ENCODE measurements around the gene LAIR2.
"Not testable (repeated sequence)": the region's sequence is repeated elsewhere in the genome, so short reads cannot be mapped to it uniquely, and the experiment has no call there.

Gene LAIR2

GRCh38 chr19:54495284-54495683 lies 7.3 kb upstream of the LAIR2 start:
- not testable (repeated sequence) for DNase-seq

GRCh38 chr19:54497747-54498450 lies 4.7 kb upstream of the LAIR2 start:
- not testable (repeated sequence) for DNase-seq

GRCh38 chr19:54498451-54498772 lies 4.2 kb upstream of the LAIR2 start:
- not testable (repeated sequence) for DNase-seq

- DNase-seq = not testable (repeated sequence)
These were observed 2.9 kb downstream of the LAIR2 start for GRCh38 chr19:54505542-54505941.

GRCh38 chr19:54506079-54506478 lies 3.4 kb downstream of the LAIR2 start:
- no peak for DNase-seq

- DNase-seq = not testable (repeated sequence)
These were observed 4.5 kb downstream of the LAIR2 start for GRCh38 chr19:54507038-54507717.

- DNase-seq = no peak
These were observed 5.2 kb downstream of the LAIR2 start for GRCh38 chr19:54507824-54508223.

GRCh38 chr19:54508487-54508886 lies 5.9 kb downstream of the LAIR2 start:
- not testable (repeated sequence) for DNase-seq

GRCh38 chr19:54509200-54509940 lies 6.7 kb downstream of the LAIR2 start:
- not testable (repeated sequence) for DNase-seq

GRCh38 chr19:54515156-54515555 lies 12.5 kb downstream of the LAIR2 start:
- no peak for DNase-seq

- peak; percentile 2 for DNase-seq
These were observed 14.9 kb downstream of the LAIR2 start for GRCh38 chr19:54517483-54517882.

GRCh38 chr19:54518844-54519243 lies 16.2 kb downstream of the LAIR2 start:
- DNase-seq = no peak

GRCh38 chr19:54521022-54521859 lies 18.6 kb downstream of the LAIR2 start:
- DNase-seq = no peak

- DNase-seq = no peak
These were observed 19.4 kb downstream of the LAIR2 start for GRCh38 chr19:54521860-54522513.

- DNase-seq = no peak
These were observed 20.8 kb downstream of the LAIR2 start for GRCh38 chr19:54523403-54523802.

- no peak for DNase-seq
These were observed 23.0 kb downstream of the LAIR2 start for GRCh38 chr19:54525636-54526035.

GRCh38 chr19:54526972-54527371 lies 24.3 kb downstream of the LAIR2 start:
- DNase-seq = no peak

- DNase-seq = no peak
These were observed 28.2 kb downstream of the LAIR2 start for GRCh38 chr19:54530866-54531265.

GRCh38 chr19:54532528-54532927 lies 29.9 kb downstream of the LAIR2 start:
- no peak for DNase-seq

GRCh38 chr19:54533476-54533875 lies 30.8 kb downstream of the LAIR2 start:
- no peak for DNase-seq

- DNase-seq = no peak
These were observed 31.5 kb downstream of the LAIR2 start for GRCh38 chr19:54534156-54534555.

- no peak for DNase-seq
These were observed 33.0 kb downstream of the LAIR2 start for GRCh38 chr19:54535601-54536000.
